Activated CD8-positive, alpha-beta memory T cell treated with anti-CD3 and anti-CD28 coated beads for 48 hours (primary cell): ENCODE results near the gene WHAMM.

Experiments
- DNase-seq, 3 experiments: peaks; one replicate each; pipeline ENCODE4 v3.0.0-alpha.2; 2020; ENCODE audit warnings: low read depth in 2 of 3, low spot score in 2 of 3

Gene WHAMM

DNA sequence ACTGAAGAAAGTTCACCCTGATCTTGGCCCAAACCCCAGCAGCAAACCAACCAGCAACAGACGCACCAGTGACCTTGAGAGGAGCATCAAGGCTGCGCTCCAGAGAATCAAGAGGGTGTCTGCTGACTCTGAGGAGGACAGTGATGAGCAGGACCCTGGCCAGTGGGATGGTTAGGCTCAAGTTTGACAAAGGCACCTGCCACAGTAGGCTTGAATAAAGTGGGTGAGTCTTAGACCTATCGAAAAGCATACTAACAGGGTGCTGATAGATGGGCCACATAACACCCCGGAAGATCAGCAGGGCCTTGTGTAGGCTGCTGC is 23.9 kb downstream of the WHAMM start:
- no peak for DNase-seq

DNA sequence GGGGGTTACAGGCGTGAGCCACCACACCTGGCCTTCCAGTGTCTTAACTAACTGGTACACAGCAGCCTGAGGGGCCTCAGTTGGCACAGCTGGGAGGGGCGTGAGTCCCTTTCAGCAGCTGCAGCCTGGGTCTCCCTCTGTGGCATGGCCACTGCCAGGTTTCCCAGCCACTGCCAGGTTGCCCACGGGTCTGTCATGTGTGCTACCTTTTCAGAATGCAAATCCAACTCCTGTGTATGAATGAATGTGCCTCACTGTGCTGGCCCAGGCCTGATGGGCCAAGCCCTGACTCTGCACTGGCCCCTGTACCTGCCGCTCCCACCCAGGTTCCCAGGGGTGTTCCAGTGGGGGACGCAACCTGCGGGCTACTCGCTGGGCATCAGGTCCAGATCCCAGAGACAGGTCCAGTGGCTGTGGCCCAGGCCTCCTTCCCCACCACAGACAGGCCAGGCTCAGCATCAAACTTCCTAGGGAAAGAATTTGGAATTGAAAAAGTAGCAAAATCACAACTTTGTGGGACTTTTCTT is 26.0 kb downstream of the WHAMM start:
- DNase-seq: no peak

DNA sequence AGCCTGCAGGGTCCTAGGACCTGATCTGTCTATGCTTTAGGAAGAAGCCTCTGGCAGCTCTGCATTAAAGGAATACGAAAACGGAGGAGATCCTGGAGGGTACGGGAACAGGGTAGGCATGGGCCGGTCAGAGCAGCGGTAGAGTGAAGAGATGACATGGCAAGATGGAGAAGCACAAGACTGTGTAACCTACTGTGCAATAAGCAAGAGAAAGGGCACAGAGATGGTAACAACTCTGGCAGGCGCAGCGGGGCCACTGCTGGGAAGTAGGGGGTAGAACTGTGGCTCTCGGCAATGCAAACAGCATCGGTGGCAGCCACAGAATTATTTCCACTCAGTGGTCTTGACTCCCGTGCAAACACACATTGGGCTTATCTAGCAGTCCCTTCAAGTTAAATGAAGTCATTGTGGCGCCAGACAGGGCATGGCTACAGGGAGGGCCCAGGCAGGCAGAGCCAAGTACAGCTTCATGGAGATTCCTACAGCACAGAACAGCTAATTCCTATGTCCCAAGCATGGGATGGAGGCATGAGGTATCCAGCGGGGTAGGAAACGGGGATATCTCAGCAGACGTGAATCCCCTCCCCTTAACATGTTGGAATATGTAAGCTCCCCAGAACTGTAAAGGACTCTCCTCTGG is 28.8 kb downstream of the WHAMM start:
- DNase-seq: no peak

DNA sequence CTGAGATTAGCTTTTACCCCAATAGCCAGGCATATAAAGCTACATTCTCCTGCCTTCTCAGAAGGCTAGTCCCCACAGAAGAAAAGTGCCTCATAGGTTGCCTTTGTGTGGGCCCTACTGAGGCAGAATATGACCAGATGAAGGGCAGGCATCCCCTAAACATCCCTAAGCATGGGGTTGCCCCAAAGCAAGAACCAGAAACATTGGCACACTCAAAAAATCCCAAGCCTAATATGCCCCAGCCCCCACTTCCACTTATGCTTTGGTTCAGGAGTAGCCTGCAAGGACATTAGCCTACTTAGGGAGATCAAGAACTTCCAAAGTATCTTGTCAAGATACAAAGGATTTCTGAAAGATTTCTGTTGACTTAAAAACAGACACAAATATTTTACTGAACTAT is 29.7 kb downstream of the WHAMM start:
- no peak for DNase-seq

DNA sequence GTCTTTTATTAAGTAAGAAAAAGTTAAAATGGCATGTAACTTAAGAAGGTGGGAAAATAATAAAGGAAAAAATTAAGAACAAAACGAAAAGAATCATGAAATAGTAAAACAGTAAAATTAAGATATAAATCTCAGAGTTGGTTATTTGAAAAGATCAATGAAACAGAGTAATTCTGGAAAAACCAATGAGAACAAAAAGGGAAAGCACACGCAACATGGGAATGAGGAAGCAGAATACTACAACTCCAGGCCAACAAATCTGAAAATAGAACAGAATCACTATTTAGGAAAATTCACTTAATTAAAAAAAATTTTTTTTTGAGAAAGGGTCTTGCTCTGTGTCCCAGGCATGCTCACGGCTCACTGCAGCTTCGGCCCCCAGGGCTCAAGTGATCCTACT is 30.7 kb downstream of the WHAMM start:
- DNase-seq: no peak

DNA sequence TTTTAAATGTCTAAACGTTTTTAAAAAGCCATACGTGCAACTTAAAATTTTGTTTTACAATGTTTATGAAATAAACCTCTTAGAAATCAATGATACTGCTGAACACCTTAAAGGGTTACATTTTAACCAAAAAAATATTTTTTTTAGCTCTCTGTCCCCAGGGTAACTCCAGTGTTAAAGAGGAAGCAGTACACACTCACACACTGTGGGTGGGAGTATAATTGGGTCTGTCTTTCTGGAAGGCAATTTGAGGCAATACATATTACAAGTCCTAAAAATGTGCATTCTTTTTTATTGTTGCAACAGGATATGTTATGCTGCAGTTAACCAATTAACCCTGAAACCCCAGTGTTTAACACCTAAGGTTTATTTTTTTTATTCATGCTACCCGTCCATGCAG is 34.1 kb downstream of the WHAMM start:
- DNase-seq: no peak

DNA sequence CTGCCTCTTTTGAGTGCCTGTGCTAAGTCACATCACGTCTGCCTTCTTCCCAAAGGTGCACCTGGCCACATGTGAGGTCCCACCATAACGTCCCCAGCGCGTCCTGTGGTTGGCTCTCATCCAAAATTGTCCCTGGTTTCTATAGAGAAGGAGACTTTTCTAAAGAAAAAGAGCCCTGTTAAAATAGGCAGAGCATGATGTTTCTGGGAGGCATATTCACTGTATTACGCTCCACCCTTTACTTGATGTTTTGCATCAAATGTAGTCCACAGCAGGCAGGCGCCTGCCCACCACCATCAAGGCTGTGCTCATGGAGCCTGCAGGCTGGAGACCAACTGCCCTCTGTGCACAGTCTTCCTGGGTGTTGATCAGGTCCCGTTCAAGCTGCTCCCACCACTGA is 36.3 kb downstream of the WHAMM start:
- no peak for DNase-seq

DNA sequence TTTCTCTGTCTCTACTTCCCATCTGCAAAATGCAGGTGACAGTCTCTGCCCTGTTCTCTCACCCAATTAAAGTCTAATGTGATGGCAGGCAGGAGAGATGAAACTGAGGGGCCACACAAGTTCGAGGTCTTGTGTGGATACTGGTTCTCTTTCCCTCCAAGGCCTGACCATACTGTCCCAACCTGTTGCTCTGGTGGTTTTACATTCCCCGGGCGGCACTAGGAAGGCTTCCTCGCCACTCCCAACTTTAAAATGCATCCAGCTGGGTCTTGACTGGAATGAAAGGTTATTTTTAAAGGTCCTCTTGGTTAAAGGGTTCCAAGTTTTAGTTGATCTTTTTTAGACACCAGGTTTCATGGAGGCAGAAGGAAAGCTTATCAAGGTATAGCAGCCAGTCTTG is 37.2 kb downstream of the WHAMM start:
- no peak for DNase-seq

DNA sequence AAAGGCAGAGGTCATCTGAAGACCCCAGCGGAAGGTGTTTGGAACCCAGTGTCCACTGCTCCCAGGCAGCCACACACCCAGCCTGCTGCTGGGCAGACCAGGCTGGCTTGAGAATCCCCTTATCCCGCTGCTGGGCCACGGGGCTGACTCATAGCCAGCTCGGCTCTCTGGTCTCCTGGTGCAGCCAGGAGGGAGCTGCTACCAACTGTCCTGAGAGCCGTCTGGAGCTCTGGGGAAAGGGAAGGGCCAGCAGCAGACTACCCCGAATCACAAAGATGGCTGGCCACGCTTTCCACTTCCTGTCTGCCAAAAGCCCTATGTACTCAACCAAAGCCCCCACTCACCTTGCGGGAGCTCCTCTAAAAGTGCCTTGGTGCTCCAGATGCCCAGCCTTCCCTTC is 38.3 kb downstream of the WHAMM start:
- no peak for DNase-seq

DNA sequence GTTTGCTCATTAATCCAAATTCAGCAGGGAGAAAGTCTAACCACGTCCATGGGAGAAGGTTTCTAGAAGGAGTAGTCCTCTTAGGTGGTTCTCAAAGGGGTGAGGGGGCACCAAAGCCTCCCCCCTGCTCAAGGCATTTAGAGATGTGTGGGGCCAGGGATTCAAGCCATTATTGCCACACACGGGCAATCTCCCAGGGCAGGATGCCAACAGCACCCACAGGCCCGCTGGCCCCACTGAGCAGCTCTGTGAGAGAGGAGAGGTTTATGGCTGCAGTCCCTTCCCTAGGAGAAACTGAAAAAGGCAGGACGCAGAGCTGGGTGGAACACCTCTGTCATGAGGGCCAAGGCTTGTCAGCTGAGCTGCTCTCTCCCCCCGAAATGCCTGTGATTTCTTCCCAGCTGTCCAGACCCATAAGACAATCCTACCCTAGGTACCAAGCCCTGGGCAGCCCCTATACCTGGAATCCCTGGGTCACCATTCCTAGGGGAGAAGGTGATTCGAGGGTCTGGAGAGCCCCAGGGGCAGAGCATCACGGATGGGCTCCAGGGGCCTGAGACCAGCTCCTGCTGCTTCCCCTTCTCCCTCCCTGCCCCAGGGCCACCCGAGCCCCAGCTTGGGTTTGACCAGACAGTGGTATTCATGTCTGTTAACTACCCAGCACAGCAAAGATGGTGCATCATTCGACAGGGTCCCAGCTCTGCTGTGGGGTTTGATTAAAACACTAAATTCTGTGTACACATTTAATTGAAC is 39.0 kb downstream of the WHAMM start:
- DNase-seq: no peak

DNA sequence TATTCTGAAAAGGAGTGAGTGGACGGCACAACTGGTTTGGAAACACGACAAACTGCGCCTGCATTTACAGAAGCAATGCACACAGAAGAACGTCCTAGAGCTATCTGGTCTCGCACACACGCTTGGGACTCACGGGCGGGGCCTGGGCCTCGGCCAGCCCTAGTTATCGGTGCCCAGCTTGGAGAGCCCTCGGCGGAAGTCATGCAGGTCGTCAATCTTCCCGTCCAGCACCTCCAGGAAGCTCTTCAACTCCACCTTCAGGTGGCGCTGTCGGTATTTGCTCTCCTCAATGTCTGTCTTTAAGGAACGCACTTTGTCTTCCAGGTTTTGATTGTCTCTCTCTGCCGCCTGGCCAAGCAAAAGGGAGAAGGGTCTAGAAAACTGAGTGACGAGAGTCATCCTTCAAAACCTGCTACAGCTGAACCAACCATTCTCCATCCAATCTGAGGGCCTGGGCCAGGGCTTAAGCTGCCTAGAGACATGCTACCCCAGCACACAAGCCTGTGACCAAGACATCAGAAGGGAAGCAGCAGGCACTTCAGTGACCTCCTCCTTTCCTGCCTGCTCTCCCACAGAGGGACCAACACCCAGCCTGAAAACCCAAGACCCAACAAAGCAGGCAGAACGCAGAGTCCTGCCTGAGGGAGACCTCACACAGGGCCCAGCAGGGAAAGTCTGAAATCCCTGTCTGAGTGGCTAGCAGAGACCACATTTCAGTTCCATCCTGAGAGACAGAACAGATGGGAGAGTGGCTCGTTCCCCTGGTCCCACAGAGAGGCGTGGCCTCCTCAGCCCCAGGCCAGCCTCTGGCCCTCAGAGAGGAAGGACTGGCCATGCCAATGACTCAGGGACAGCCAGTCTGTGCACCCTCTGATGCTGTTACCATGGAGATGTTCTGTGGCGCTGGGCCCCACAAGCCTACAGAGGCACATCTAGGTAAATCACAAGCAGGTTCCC is 40.4 kb downstream of the WHAMM start:
- no peak for DNase-seq

DNA sequence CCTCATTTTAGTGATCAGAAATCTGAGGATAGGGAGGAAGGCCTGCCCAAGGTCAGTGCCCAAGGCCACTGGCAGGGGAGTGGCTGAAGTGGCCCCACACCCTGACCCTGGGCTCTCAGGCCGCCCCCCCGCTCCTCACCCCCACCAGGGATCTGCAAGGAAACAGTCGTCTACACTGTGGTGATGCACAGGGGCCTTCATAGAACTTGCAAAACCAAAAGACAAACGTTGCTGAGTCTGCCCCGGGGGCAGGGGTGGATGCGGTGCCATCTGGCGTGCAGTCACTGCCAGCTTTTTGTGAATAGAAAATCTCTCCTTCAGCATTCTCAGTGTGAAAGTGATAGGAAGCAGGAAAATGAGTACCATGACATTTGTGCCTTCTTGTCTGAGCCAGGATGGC is 41.3 kb downstream of the WHAMM start:
- no peak for DNase-seq

DNA sequence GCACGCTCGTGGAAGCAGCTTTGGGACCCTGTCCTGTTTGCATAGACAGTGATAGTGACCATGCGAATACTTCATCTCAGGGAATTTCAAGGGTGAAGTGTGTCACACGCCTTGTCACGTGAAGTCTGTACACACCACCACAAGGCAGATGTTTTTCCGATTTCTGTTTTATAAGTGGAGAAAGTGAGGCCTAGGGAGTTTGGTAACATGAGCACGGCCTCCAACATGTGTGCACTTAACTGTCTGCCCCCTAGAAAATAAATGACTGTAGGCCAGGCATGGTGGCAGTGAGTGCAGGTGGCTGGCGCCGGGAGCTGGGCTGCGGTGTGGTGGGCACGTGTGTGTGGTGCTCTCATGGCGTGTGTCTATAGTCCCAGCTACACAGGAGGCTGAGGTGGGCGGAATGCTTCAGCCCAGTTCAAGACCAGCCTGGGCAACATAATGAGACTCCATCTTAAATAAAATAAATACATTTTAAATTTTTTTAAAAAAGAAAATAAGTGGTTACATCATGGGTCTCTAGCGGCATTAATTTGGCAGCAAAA is 42.0 kb downstream of the WHAMM start:
- DNase-seq: no peak

DNA sequence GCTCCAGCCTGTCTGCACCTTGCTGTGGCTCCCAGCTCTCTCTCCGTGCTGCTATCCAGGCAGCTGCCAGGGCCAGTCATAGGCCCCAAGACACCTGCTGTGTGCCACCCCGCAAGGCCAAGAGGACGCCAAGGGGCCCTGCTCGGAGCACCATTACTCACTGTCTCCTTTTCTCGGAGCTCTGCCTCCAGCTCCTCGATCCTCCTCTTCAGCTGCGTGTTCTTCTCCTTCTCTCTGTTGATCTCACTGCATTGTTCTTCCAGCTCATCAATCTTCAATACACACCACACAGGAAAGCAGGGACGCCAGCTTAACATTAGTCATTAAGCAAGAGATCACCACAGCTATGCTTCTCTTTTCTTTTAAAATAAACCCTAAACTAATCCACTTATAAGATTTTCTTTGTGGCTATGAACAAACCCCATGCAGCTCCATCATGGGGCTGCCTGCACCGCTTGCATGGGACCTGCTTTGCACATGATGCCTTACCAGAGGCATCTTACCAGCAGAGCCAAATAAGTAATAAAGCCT is 42.6 kb downstream of the WHAMM start:
- DNase-seq: no peak

DNA sequence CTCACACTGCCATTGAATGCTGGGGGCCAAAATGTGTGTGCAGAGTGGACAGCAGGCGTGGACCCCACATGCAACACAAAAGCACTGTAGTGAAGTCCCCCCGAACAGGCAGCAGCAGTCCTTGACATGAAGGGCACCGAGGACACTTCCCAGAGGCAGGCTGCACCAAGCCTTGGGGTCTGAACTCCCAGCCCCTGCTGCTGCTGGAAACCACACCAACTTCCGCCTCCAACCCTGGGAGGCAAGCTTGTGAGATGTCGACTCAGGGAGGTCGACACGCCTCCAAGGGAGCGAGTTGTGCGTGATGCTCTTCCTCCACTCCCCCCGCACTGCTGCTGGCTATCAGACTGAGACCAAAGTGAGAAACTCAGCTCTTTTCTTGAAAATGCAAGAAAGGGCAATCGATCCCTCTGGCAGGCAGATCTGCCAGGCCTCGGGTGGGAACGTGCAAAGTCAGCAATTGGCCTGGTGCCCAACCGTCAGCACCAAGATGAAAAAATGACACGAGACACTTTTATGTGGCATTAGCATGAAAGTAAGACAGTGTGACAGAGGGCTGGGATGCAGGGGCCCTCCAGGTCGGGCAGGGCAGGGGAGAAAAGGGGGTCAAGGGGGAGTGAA is 43.6 kb downstream of the WHAMM start:
- DNase-seq: no peak

DNA sequence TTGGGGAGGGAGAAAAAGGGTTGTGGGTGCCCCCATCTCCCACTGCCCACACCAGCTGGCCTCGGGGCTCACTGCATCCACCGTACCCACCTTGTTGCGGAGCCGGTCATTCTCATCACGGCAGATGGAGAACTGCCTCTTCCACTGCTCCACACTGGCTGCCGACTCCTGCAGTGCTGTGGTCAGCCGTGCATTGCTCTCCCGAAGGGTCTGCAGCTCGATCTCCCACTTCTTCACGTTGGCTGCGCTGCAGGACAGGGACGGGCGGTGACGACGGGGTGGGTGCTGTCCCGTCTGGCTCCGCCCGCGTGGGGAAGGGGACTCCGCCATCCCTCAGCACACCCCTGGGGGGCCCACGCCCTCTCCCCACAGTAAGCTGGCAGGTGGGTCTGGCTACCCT is 45.1 kb downstream of the WHAMM start:
- no peak for DNase-seq

DNA sequence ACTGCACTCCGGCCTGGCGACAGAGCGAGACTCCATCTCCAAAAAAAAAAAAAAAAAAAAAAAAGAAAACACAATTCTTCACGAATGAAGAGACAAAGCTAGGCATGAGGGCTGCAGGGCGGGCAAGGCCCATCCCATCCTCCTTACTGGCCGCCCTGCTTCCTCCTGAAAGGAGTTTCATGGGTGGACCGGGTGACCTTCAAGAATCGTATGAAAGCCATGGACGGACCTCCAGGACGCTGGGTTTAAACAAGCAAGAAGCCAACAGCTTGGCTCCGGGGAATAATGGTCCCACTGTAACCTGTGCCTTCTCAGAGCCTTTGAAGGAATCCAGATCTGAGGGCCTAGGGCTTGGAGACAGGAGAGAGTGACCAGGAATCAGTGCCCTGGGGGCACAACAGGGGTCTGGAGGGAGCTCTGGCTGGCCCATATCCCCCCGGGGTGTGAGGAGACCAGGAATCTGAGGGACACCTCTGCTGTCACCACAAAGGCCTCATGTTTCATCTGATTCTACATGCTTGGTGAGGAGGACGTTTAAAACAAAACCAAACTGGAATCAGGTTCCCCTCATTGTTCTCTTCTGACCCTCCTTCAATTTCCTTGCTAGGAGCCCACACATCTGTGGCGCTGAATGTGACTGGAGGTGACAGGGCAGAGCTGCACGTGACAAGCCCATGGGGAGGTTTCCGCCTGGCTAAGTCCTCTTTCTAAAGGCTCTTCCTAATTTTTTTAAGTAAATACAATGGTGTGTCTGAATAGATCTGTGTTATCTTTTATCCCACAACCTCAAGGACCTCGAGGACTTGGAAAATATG is 46.1 kb downstream of the WHAMM start:
- no peak for DNase-seq

DNA sequence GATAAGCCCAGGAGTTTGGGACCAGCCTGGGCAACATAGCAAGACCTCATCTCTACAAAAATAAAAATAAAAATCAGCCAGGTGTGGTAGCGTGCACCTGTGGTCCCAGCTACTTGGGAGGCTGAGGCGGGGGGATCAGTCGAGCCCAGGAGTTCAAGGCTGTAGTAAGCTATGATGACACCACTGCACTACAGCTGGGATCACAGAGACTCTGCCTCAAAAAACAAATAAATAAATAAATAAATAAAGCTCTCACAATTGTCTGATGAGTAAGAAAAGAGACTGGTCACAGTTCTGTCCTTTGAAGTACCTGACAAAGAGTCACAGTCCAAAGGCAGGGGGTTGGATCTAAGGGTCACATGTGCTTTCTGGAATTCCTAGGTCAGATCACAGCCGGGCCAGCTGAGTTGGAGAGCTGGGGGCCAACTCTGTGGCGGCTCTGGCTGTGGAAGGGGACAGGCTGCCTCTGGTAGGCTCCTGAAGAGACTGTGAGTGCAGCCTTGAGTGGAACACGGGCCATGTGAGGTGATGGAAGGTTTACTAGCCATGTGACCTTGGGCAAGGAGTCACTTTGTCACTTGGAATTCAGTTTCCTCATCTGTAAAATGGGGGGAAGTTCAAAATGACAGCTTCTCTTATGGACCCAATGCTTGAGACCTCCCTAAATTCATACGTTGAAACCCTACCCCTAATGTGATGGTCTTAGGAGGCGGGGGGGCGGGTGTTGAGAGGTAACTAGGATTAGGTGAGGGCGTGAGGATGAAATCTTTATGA is 47.2 kb downstream of the WHAMM start:
- no peak for DNase-seq

DNA sequence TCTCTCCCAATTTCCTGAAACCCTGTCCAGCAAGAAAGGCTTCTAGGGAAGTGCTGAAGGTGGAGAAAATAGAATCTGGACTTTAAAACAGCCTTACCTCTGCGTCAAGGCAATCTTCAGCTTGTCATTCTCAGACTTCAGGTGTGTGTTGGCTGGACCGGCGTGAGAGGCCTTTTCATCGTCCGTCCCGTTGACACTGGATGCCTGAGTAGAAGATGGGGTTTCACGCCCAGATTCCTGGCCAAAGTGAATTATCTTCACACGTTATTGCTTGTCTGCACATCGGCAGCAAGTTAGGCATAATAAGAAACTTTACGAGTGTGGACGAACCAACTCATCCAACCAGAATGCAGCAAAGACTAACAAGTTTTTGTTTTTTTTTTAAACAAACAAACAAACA is 49.5 kb downstream of the WHAMM start:
- no peak for DNase-seq
